Limb (tissue), 2 donors: ENCODE measurements around the gene PNPLA6.

ENCODE experiments used
- DNase-seq, 2 donors: peaks; one replicate each; pipeline ENCODE4 v3.0.0-alpha.2; 2016; ENCODE audit errors: extremely low spot score in 2 of 2

The PNPLA6 gene

DNA sequence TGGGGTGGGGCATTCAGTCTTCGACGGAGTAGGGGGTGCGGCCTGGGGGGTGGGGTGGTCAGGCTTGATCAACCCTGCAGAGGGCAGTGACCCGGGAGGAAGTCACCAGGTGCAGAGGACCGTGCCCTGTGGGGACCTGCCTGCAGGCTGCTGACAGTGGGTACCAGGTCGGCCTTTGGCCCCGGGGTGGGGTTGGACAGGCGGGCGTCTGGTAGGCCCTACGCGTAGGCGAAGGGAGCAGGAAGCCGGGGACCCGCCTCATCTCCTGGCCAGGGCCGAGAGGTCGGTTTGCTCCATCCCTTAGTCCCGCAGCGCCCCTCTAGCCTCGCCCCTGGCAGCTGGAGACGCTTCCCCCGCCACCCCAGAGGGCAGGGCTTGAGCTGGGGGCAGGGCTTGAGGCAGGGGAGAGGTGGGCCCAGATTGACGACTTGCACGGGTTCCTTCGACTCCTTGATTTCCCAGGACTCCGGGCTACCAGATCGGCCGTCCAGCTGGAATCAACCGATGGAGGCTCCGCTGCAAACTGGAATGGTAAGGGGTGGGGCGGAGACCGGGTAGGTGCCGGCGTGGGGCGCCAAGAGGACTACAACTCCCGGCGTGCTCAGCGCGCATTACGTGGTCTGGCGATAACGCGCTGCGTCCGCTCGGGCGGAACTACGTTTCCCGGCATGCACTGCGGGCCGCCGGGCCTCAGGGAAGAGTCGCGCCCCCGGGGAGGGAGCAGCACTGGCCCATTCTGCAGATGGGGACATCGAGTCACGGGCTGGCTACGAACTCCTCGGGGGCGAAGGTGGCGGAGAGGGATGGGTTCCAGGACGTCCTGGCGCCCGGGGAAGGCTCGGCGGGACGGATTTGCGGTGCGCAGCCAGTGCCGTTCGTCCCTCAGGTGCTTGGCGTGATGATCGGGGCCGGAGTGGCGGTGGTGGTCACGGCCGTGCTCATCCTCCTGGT, at the start of gene PNPLA6:
Gene PNPLA6 (plus strand): TSS at position 671 of the 951 bp plus-strand sequence. CDS start 72 bp downstream, at position 743.
- DNase-seq = peak; percentile 92 to 98

DNA sequence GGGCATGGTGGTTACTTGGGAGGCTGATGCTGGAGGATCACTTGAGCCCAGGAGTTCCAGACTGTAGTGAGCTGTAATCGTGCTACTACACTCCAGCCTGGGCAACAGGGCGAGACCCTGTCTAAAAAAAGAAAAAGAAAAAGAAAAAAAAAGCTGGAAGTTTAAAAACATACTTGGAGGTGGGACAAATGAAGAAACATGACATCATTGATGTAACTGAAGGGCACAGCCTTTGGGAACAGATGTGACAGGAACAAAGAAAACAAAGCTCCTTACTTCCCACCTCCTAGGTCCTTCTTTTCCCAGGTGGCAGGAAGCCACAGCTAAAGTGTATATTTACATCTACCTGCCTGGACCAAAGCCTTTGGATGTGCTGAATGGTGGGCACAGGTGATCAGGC, 48.6 kb upstream of the PNPLA6 start:
- no peak for DNase-seq

DNA sequence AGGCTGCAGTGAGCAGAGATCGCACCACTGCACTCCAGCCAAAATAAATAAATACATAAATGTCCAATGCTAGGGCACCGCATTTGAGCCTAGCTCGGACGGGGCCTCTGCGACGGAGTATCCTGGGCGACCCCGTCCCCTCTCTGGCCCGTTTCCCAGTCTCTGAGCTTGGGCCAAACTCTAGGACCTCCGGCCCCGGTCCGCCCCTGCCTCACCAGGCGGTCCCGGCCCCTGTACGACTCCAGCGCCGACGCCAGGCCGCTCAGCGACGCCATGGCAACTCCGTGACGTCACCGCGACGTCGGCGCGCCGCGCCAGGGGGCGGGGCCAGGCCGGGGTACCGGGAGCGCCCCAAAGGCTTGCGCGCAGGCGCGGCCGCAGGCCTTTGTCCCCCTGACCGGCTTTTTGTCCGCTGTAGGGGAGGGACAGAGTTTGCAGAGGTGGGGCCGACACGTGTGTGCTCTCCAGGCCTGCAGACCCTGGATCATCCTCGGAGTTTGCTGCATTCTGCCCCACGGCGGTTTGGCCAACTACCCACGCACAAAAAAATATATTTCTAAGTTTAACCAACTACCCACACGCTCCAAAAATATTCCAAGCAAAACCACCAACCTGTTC, 46.7 kb upstream of the PNPLA6 start, which contains the start of gene PEX11G:
Gene PEX11G (minus strand): TSS at position 300 of the 618 bp plus-strand sequence. CDS start 25 bp downstream, at position 275.
- DNase-seq = peak; percentile 93 to 98

- DNase-seq = no peak
Measured at GRCh38 chr19:7489609-7490044, 45.9 kb upstream of the PNPLA6 start.

- no peak for DNase-seq
Measured at GRCh38 chr19:7492142-7492541, 43.4 kb upstream of the PNPLA6 start.

- DNase-seq = no peak
Measured at GRCh38 chr19:7492558-7492957, 43.0 kb upstream of the PNPLA6 start.

DNA sequence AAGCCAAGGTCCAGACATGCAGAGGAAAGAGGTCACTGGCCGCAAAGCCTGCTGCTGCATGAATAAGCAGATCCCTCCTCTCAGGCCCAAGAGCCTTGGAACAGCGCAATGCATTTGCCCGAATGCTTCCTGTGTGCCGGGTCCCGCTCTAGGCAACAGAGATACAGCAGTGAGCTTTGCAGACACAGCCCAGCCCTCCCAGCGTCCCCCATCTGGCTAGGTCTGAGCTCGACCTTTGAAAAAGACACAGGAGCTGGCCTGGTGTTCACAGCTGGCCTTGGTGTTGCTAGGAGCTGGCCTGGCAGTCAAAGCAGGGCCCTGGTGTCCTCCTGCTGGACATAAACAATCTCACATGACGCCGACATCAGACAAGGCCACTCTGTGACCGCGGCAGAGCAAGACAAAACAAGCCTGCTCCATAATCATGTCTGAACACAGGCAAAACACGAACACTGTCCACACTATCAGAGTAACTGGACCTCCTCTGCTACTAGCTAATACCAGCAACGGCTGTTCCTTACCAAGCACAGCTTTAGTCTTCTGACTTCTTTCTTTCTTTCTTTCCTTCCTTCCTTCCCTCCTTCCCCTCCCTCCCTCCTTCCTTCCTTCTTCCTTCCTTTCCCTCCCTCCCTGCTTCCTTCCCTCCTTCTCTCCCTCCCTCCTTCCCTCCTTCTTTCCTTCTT, 41.0 kb upstream of the PNPLA6 start:
- DNase-seq = peak in 1 of 2 donors; percentile 49

DNA sequence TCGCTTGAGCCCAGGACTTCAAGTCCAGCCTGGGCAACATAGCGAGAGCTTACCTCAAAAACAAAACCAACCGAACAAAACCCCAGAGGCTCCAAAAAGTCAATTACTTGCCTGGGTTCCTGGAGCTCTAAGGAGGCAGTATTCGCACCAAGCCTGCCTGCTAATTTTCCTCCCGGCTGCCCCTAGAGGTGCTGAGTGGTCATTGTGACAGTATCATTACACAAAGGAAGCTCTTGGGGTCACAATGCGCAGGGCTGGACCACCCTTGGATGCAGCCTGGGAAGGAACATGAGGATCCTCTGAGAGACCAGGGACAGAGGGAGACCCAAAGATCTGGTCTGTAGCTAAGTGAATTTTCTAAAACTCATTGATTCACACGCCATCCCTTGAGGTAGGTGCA, 38.2 kb upstream of the PNPLA6 start:
- no peak for DNase-seq

DNA sequence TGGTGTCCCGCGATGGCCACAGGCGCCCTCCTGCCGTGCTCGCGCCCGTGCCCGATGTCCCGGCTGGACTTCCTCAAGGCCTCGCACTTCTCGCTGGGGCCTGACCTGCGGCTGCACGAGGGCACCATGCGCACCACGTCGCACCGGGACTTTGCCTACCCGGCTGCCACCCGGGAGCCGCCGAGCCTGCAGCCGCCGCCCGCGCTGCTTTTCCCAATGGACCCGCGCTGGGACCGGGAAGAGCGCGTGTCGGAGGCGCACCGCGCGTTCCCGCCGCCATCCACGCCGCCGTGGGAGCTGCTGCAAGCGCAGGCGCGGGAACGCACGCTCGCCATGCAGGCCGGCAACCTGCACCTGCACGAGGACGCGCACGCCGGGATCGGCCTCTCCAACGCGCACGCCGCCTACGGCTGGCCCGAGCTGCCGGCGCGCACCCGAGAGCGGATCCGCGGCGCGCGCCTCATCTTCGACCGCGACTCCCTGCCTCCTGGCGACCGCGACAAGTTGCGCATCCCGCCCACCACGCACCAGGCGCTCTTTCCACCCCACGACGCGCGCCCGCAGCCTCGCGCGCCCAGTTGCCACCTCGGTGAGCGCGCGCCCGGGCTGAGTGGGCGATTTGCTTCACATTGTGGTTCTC, 34.6 kb upstream of the PNPLA6 start:
- DNase-seq = peak; percentile 55 to 85

GRCh38 chr19:7502552-7502951, 33.0 kb upstream of the PNPLA6 start:
- no peak for DNase-seq

DNA sequence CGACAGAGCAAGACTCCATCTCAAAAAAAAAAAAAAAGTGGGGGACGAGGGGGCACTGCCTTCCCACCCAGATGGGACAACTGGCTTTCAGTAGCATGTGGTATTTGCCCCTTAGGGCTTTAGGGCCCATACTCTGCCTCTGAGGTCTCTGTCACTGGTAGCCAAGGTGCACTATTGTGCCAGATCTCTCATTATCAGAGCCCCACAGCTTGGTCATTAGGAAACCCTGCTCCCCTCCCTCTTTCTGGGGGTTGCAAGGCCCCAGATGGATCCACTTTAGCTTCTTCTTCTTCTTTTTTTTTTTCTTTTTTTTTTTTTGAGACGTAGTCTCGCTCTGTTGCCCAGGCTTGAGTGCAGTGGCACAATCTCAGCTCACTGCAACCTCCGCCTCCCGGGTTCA, 30.8 kb upstream of the PNPLA6 start:
- DNase-seq = no peak

DNA sequence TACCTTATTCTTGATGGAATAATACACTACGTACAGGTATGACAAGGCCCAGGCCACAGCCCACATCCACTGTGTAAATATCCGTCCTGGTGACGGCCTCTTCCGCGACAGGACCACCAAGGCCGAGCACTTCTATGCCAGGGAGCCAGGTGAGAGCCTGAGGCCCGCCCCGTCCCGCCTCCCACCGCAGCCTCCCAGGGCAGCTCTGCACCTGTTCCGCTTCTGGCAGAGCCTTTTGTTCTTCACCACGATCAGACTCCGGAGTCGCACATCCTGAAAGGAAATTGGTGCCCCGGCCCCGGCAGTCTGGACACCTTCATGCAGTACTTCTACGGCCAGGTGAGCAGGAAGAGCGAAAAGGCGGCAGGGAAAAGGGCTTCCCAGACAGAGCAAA, 30.2 kb upstream of the PNPLA6 start:
- no peak for DNase-seq

DNA sequence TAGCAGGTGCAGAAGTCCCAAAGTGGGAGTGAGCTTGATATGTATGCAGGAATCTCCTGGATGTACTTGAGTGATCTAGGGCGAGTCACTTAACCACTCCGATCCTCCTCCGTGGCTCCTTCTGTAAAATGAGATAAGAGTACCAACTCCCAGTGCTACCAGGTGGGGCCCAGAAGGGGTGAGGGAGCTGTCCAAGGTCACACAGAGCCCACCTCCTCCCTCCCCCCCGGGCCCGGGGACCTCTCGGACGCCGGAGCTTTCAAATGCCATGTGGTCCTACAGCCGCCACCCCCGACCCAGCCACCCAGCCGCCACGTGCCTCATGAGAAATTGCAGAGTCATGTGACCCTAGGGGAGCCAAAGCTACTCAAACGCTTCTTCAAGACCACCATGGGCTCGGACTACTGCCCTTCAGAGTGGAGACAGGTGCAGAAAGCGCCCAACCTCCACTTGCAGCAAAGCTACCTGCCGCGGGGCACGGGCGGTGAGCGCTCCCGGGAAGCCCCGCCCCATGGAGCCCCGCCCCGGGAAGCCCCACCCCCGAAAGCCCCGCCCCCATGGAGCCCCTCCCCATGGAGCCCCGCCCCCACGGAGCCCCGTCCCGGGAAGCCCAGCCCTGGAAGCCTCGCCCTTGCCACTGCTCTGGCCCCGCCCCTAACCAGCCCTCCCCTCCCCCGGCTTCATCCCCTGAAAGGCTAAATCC, 29.7 kb upstream of the PNPLA6 start:
- peak in 1 of 2 donors; percentile 59 for DNase-seq

- DNase-seq = no peak
Measured at GRCh38 chr19:7506385-7507328, 28.9 kb upstream of the PNPLA6 start.

DNA sequence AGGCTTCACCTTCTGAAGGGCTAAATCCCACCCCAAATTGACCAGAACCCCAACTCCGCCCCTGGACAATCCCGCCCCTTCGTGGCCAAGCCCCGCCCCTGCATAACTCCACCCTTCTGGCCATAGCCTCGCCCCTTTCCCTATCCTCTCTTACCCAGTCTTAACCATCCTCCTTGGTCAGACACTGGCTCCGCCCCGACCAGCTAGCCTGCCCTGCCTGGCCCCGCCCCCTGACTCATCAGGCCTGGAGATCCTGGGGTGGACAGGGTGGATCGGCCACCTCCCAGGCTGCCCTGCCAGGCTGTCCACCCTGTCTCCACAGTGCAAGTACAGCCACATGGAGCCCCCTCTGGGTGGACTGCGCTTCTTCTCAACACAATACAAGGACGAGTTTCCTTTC, 27.6 kb upstream of the PNPLA6 start:
- DNase-seq = no peak

DNA sequence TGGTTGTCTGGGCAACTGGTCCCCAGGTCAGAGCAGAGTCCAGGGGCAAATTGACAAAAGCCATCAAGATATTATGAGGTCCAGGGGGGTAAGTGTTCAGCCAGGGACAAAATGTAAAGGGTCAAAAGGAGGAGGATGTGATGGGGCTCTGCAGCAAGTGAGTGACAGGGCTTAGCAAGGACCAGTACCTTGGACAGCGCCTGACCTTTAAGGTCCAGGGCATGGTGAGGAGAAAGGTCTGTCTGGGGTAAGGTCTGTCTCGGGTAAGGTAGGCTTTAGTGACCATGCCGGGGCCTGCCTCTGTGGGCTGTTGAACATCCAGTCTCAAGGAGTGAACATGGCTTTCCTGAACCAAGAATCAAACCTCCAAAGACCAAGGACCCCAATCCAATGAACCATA, 25.9 kb upstream of the PNPLA6 start:
- DNase-seq = no peak

- no peak for DNase-seq
Measured at GRCh38 chr19:7512400-7512851, 23.1 kb upstream of the PNPLA6 start.

GRCh38 chr19:7513809-7514642, 21.5 kb upstream of the PNPLA6 start:
- DNase-seq = no peak
